ENCODE measurements around the gene PRRG2. TPM values are rescaled to one million over a fixed set of nuclear protein-coding genes. Genes with fewer than 3 reads are reported as not detected.

The PRRG2 gene
- total and polyA plus RNA-seq, 10 of the 15 experiments (the other 5 are each of a cell fraction or from before 2014, with no cell fraction given): 0.09 to 2.1 (median 0.86) TPM

DNA sequence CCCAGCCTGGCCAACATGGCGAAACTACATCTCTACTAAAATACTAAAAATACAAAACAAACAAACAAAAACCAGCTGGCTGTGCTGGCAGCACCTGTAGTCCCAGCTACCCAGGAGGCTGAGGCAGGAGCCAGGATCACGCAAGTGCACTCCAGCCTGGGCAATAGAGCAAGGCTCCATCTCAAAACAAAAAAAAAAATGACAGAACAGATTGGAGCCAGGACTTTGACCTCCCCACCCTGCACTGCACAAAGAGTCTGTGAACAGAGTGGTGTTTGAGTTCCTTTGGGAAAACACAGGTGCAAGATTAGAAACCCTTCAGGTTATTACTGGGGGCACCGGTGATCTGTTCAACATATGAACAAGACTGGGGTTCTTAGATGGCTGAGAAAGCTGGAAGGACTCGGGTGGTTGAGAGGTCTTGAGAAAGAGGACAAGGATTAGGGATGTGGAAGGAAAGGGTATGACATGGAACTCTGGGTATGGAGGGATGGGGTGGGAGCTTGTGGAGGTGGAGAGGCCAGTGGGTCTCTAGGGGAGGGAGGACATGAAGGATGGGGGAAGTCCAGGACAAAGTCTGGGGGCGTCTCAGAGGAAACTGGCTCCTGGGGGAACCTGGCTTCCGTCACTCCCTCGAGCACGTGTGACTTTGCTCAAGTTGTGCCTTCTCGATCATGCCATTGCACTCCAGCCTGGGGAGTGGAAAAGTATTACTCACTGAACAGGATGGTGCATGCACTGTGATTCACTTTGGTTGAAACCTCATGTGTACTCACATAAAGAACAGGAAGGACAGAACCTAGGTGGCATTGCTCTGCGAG, 27.5 kb upstream of the PRRG2 start:
- no peak for FAIRE-seq
- RAD21 ChIA-PET (ENCODE audit: unreplicated experiment): no interaction called here
- TF ChIP-seq NFYA (IDR thresholded peaks at IDR 0.05; ENCODE audit: borderline replicate concordance, low read depth, low read length) (no peak), HDAC2 (IDR thresholded peaks at IDR 0.05) (no peak), ZNF274 (IDR thresholded peaks at IDR 0.05; ENCODE audit: insufficient read depth, insufficient read length) (no peak), SMAD5 (IDR thresholded peaks at IDR 0.05; ENCODE audit: low read depth) (no peak), NR2C1 (IDR thresholded peaks at IDR 0.05) (no peak), SIX5 (IDR thresholded peaks at IDR 0.05; ENCODE audit: low read depth, low read length, severe bottlenecking) (no peak), SRF (IDR thresholded peaks at IDR 0.05; ENCODE audit: low read depth in 2 of 2, low read length in 2 of 2) (no peak), MTA2 (IDR thresholded peaks at IDR 0.05; ENCODE audit: low read depth) (no peak)
- H3K4me3 ChIP-seq: no peak overlapping the region
- CTCF ChIA-PET: interaction anchor here (0.6 to 1.8 kb wide), 2 partner anchors 12 to 16 kb away, joined by 3 to 4 read pairs; no protein-coding TSS in a partner anchor
- intact Hi-C loops (cut with micrococcal nuclease; ENCODE audit: unreplicated experiment) (no loop called here), in situ Hi-C loops (cut with MboI) (no loop called here)
- POLR2A ChIA-PET: interaction anchor here (0.7 to 1.0 kb wide), 2 partner anchors 18 to 494 kb away, joined by 3 read pairs; no protein-coding TSS in a partner anchor
- H4K20me1 ChIP-seq (ENCODE audit: control insufficient read depth, insufficient read depth): no peaks in the 10 kb centered on the region
- H3K9ac ChIP-seq (ENCODE audit: control insufficient read depth, insufficient read depth, low read length): no peak overlapping the region
- H3K27me3 ChIP-seq (replicated peaks in 1 of 2; ENCODE audit: control insufficient read depth in 2 of 2, insufficient read depth in 2 of 2, low read length in 1 of 2): no peaks in the 10 kb centered on the region
- SMC1A ChIA-PET (ENCODE audit: uncharacterized antibody, unreplicated experiment): no interaction called here
- no peak for ATAC-seq
- no peak overlapping the region for H2AFZ ChIP-seq (ENCODE audit: control insufficient read depth, low read depth, low read length)
- DNase-seq (ENCODE audit: low read depth, low spot score): no peak
- no TSS peak for BruUV-seq (replicated peaks)
- WGBS (ENCODE audit: insufficient coverage, insufficient replicate concordance, low lambda C conversion rate, missing lambda C conversion rate): 76% methylated on average over 10 of the region's 10 CpGs
- H3K9me3 ChIP-seq (replicated peaks; ENCODE audit: control insufficient read depth, insufficient read depth, low read length): no peaks in the 10 kb centered on the region
- H3K27ac ChIP-seq (ENCODE audit: control insufficient read depth, insufficient read depth): no peak overlapping the region
- H3K4me1 ChIP-seq (ENCODE audit: control insufficient read depth, insufficient read depth, low read length): no peaks in the 10 kb centered on the region
- no peaks in the 10 kb centered on the region for H3K79me2 ChIP-seq (ENCODE audit: control insufficient read depth, insufficient read depth, low read length)
- H3K36me3 ChIP-seq (ENCODE audit: control insufficient read depth in 2 of 2, insufficient read depth in 2 of 2, low read length in 1 of 2): peaks cover 10 to 19% of the 10 kb centered on the region in 2 experiments
- no peak overlapping the region for H3K4me2 ChIP-seq (ENCODE audit: control insufficient read depth, insufficient read depth)
